ENCODE measurements around the gene FOSB.

Gene FOSB

GRCh38 chr19:45517641-45518468 is 50.1 kb downstream of the FOSB start:
- no peak overlapping the region for H3K4me3 ChIP-seq (ENCODE audit: low read depth, low read length)
- TF ChIP-seq CTCF (conservative IDR thresholded peaks at IDR 0.05; ENCODE audit: low read depth, low read length) = no peak
- no peak for DNase-seq (ENCODE audit: low read depth)

GRCh38 chr19:45518469-45518826 is 50.7 kb downstream of the FOSB start:
- no peak for TF ChIP-seq CTCF (conservative IDR thresholded peaks at IDR 0.05; ENCODE audit: low read depth, low read length)
- H3K4me3 ChIP-seq (ENCODE audit: low read depth, low read length) = no peak overlapping the region
- no peak for DNase-seq (ENCODE audit: low read depth)

GRCh38 chr19:45522010-45522941 is 54.5 kb downstream of the FOSB start:
- no peak for TF ChIP-seq CTCF (conservative IDR thresholded peaks at IDR 0.05; ENCODE audit: low read depth, low read length)
- H3K4me3 ChIP-seq (ENCODE audit: low read depth, low read length) = no peak overlapping the region
- no peak for DNase-seq (ENCODE audit: low read depth)

GRCh38 chr19:45523642-45524256 is 56.0 kb downstream of the FOSB start:
- DNase-seq (ENCODE audit: low read depth) = peak; percentile 91
- TF ChIP-seq CTCF (conservative IDR thresholded peaks at IDR 0.05; ENCODE audit: low read depth, low read length) = peak; percentile 90
- H3K4me3 ChIP-seq (ENCODE audit: low read depth, low read length) = no peak overlapping the region

GRCh38 chr19:45524575-45525129 is 56.9 kb downstream of the FOSB start:
- no peak overlapping the region for H3K4me3 ChIP-seq (ENCODE audit: low read depth, low read length)
- DNase-seq (ENCODE audit: low read depth) = no peak
- TF ChIP-seq CTCF (conservative IDR thresholded peaks at IDR 0.05; ENCODE audit: low read depth, low read length) = no peak
